GM12801 (cell line): Measurements from ENCODE around the gene ZFYVE9.

Source experiments
- CTCF ChIP-seq: IDR thresholded peaks from one replicate; pipeline ENCODE4 v1.5.1; 2011; ENCODE audit warnings: control low read depth; ENCODE audit not compliant: insufficient read length; ENCODE audit errors: extremely low read depth

The ZFYVE9 gene

GRCh38 chr1:52365071-52365745 lies 223.3 kb downstream of the ZFYVE9 start:
- no peak for TF ChIP-seq CTCF

- no peak for TF ChIP-seq CTCF
Measured at GRCh38 chr1:52365746-52366516, 224.0 kb downstream of the ZFYVE9 start, which contains the start of gene CC2D1B. CC2D1B (minus strand) TSS chr1:52366205; CDS start chr1:52364620, 1,585 bp downstream.

GRCh38 chr1:52366517-52366827 lies 224.6 kb downstream of the ZFYVE9 start:
- TF ChIP-seq CTCF, result no peak

GRCh38 chr1:52367272-52367671 lies 225.4 kb downstream of the ZFYVE9 start:
- no peak for TF ChIP-seq CTCF

GRCh38 chr1:52368383-52369172 lies 226.7 kb downstream of the ZFYVE9 start:
- no peak for TF ChIP-seq CTCF

GRCh38 chr1:52385376-52385775 lies 243.5 kb downstream of the ZFYVE9 start:
- TF ChIP-seq CTCF, result no peak

GRCh38 chr1:52386458-52386857 lies 244.6 kb downstream of the ZFYVE9 start:
- no peak for TF ChIP-seq CTCF
